AG04449 (cell line): ENCODE data around the gene CMTM2.
"Not testable (repeated sequence)": the region's sequence is repeated elsewhere in the genome, so short reads cannot be mapped to it uniquely, and the experiment has no call there.

ENCODE experiments used
- CTCF ChIA-PET: fragments of 350-600 bp; formaldehyde crosslinking; extraction: SDS; loops from one replicate; lab custom pipeline; 2021; ENCODE audit warnings: antibody characterized with exemption; lab: Yijun Ruan, JAX
- POLR2A ChIA-PET: fragments of 400-600, 350-600 bp; formaldehyde crosslinking; extraction: SDS; loops from one replicate; lab custom pipeline; 2020; ENCODE audit warnings: antibody characterized with exemption, inconsistent platforms; lab: Yijun Ruan, JAX
- DNase-seq: peaks from one replicate; pipeline ENCODE4 v3.0.0-alpha.2; 2010; ENCODE audit warnings: low read depth, low spot score
- H3K4me3 ChIP-seq: 2 replicates; pipeline ENCODE4 v1.5.1; 2011; ENCODE audit warnings: low read depth, mild to moderate bottlenecking, control low read depth, low read length
- TF ChIP-seq, protein P1 (sequence below): IDR thresholded peaks from one replicate; pipeline ENCODE4 v1.5.1; 2011; ENCODE audit warnings: mild to moderate bottlenecking, moderate library complexity, low read length, control low read depth, inconsistent platforms; ENCODE audit not compliant: insufficient read depth; ENCODE audit errors: missing control alignments

CMTM2 gene

DNA sequence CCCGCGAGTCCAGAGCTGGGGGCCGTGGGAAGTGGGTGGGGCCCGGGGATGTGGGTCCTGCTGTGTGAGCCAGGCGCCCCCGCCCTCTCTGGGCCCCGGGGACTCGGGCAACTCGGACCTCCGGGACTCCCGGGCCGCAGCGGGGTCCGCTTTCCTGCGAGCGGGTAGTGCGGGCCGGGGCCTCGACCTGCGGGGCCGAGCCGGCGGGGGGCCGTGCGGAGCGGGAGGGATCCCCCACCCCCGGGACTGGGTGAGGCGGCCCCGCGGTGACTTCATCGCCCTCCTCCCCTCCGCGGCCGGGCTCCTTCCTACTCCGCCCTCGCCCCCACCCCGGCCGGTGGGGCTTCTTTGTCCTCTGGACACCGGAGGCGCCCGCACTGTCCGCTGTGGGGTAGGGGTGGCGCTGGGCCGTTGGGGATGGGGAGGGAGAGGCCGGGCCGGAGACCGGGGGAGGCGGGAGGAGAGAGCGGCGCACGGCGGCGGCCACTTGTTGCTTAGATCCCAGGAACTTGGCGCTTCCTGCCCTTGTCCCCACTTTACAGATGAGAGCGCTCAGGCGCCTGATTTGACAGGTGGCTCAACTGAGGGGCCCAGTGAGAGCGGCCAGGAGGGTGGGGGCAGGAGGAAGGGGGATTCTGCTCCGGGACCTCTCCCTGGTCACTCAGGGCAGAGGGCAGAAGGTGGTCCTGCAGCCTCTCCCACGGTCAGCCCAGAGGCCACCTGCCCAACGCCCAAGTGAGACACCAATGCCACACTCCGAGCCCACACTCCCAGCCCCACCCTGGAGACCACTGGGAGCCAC, 26.1 kb downstream of the CMTM2 start:
- ChIA-PET CTCF (interaction anchor here (0.7 to 8.1 kb wide), 10 partner anchors 9 to 263 kb away, joined by 3 to 96 read pairs (median 7); no protein-coding TSS in a partner anchor), POLR2A (interaction anchor here (0.7 to 1.0 kb wide), 2 partner anchors 13 to 90 kb away, joined by 3 to 6 read pairs; no protein-coding TSS in a partner anchor)
- no peak for DNase-seq
- TF ChIP-seq, protein P1, sequence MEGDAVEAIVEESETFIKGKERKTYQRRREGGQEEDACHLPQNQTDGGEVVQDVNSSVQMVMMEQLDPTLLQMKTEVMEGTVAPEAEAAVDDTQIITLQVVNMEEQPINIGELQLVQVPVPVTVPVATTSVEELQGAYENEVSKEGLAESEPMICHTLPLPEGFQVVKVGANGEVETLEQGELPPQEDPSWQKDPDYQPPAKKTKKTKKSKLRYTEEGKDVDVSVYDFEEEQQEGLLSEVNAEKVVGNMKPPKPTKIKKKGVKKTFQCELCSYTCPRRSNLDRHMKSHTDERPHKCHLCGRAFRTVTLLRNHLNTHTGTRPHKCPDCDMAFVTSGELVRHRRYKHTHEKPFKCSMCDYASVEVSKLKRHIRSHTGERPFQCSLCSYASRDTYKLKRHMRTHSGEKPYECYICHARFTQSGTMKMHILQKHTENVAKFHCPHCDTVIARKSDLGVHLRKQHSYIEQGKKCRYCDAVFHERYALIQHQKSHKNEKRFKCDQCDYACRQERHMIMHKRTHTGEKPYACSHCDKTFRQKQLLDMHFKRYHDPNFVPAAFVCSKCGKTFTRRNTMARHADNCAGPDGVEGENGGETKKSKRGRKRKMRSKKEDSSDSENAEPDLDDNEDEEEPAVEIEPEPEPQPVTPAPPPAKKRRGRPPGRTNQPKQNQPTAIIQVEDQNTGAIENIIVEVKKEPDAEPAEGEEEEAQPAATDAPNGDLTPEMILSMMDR = no peak
- peak overlapping the region; percentile 69 for H3K4me3 ChIP-seq

DNA sequence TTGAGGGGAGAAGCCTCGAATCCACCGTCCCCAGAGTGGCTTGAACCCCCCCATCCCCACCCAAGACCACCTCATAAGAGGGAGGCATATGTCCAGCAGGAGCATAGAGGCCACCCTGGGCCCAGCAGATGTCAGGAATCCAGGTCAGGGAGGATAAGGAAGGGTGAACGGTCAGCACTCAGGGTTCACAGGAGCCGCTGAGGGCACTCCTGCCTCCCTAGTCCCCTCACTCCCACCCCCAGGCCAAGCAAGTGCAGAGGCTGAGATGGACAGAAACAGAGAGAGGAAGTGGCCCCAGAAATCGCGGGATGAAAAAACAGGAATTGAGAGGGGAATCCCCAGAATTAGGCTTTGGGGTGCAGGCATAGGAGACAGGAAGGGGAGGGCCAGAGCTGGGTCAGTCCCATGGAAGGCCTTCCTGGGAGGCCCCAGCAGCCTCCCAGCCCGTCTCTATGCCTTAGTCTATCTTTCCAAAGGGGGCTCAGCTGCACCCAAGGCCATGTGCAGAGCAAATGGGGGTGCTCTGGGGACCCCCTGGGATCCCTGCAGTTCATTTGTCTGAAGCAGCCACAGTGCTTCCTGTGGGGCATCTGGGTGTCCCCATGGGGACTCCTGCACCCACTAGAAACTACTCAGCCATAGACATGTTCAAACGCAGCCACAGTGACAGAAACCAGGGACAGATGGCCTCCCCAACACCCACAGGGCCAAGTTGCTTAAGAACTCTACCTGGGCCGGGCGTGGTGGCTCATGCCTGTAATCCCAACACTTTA, 26.9 kb downstream of the CMTM2 start:
- CTCF ChIA-PET = interaction anchor here (2.5 to 8.1 kb wide), 5 partner anchors 13 to 262 kb away, joined by 9 to 96 read pairs (median 62); partner anchors contain the start of gene CKLF
- no peak for DNase-seq
- POLR2A ChIA-PET = no interaction called here
- peak overlapping the region; percentile 69 for H3K4me3 ChIP-seq
- TF ChIP-seq, protein P1 = no peak

DNA sequence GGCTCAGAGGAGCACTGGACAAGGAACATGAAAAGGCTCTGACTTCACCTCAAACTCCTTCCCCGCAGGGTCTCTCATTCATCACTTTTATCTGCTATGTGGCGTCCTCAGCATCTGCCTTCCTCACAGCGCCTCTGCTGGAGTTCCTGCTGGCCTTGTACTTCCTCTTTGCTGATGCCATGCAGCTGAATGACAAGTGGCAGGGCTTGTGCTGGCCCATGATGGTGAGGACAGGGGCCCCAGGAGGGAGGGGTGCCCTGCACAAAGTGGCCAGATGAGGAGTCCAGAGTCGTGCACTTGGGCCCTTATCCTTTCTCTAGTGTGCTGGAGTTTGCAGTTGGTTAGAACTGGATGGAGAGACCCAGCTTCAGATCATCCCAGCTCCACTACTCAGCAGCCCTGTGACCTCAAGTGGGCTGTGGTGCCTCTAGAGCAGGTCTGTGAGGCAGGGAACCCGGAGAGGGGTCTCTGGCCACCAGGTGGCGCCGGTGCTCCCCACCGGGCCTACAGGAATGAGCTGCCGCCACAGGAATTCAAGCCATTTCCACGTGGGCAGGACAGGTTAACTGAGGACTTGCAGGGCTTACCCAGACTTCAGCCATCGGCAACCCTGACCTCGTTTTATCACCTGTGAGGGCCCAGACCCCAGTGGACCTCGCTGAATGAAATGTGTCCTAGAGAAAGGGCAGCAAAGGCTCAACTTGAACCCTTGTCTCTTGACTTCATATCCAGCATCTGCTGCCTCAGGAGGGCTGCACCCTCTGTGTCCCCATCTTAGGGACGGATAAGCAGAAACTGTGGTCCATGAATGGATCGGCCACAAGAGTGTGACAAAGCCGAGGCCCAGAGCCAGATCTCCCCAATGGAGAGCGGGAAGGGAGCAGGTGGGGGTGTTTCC, 29.2 kb downstream of the CMTM2 start:
- peak; percentile 51 for DNase-seq
- TF ChIP-seq, protein P1 = peak; percentile 95
- POLR2A ChIA-PET = interaction anchor here (0.6 to 2.1 kb wide), 2 partner anchors 9 to 42 kb away, joined by 3 to 7 read pairs; no protein-coding TSS in a partner anchor
- no peak overlapping the region for H3K4me3 ChIP-seq
- CTCF ChIA-PET = interaction anchor here (0.6 to 8.1 kb wide), 64 partner anchors 9 to 478 kb away, joined by 3 to 96 read pairs (median 5); partner anchors contain the start of genes CKLF, CMTM1, CMTM2 and CMTM4

DNA sequence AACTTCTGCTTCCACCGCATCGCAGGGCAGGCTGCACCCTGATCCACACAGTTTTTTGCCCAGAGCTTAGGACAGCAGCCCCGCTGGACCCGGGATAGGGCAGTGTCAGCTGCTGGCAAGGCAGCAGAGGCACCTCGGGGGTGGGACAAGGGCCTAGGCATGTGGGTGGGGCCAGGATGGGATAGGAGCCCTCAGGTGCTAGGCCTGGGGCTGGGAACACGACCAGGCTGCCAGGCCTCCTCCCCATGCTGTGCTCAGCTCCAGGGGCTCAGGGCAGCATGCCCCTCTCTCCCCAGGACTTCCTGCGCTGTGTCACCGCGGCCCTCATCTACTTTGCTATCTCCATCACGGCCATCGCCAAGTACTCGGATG, 29.9 kb downstream of the CMTM2 start:
- DNase-seq = no peak
- no peak overlapping the region for H3K4me3 ChIP-seq
- TF ChIP-seq, protein P1 = no peak
- ChIA-PET POLR2A (interaction anchor here (0.6 to 2.1 kb wide), 2 partner anchors 9 to 41 kb away, joined by 3 to 7 read pairs; no protein-coding TSS in a partner anchor), CTCF (interaction anchor here (0.6 to 8.1 kb wide), 57 partner anchors 10 to 479 kb away, joined by 3 to 96 read pairs (median 5); partner anchors contain the start of genes CKLF, CMTM1, CMTM2 and CMTM4)

DNA sequence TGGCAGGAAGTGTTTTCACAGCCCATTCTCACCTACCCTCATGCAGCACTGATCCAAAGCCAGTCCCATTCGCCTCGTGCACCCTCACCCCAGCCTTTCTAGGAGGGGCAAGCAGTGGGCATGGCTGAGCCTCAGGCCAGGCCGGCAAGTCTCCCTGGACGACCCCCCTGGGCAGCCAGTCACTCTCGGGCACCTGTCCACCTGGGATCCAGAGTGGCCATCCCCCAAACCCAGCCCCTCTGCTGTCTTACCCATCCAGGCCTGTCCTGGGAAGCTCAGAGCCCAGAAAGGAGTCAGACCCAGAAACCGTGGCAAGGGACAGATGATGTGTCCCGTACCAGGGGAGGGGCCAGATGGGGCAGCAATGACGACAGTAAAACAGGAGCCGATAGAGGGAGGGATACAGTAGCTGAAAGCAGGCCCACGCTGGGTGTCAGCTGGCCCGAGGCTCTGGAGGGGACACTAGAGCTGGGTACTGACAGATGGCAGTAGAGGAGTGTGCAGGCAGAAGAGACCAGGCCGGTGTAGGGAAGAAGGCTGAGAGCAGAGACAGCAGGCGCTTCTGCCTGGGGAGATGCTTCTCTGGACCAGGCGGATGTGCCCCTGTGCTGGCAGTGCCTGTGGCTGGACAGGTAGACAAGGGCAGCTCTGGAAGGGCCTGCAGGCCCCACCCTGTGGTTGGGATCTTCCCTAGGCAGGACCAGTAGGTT, 31.0 kb downstream of the CMTM2 start:
- no peak for DNase-seq
- ChIA-PET CTCF (interaction anchor here (1.1 to 8.1 kb wide), 17 partner anchors 8 to 263 kb away, joined by 3 to 96 read pairs (median 11); partner anchors contain the start of gene CMTM4), POLR2A (interaction anchor here (0.7 to 2.1 kb wide), 2 partner anchors 8 to 207 kb away, joined by 3 to 7 read pairs; no protein-coding TSS in a partner anchor)
- TF ChIP-seq, protein P1 = no peak
- H3K4me3 ChIP-seq = no peak overlapping the region

DNA sequence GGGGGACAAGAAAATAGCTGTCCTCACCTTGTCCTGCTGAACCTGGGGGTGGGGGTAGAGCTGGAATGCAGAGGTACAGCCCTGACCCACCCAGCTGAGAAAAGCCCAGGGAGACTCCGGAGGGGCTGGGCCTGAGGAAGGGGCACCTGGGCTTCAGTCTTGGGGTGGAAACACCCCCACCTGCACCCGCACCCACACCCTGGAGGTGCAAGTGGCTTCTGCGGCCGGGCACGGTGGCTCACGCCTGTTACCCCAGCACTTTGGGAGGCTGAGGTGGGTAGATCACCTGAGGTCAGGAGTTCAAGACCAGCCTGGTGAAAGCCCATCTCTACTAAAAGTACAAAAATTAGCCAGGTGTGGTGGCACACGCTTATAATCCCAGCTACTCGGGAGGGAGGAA, 32.6 kb downstream of the CMTM2 start:
- DNase-seq, H3K4me3 ChIP-seq, POLR2A ChIA-PET: not testable (repeated sequence)
- CTCF ChIA-PET = interaction anchor here (2.1 to 8.1 kb wide), 4 partner anchors 7 to 256 kb away, joined by 6 to 96 read pairs (median 51); no protein-coding TSS in a partner anchor
